ENCODE measurements around the gene HERPUD1. TPM values are rescaled to one million over a fixed set of nuclear protein-coding genes. Genes with fewer than 3 reads are reported as not detected.

HERPUD1 gene
- total RNA-seq, 4 donors from 2014 or later: 51.5 to 136 (median 112) TPM

DNA sequence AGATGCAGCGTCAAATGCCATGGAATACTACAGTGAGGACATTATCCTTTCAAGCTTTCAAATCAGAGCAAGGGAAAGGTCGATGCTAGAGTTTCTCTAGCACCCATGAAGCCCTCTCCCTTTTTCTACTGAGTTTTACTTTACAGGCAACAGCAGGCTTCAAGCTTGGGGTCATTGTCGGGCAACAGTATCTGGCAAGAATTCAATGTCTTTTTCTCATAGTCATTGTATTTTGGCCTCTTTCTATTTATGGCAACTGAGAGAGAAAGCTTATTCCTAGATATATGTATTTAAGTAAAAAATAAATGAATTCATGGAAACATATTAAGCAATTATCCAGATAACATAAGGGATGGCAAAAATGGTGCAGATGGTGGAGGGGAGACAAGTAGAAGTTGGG, 29.4 kb downstream of the HERPUD1 start:
- H3K4me3 ChIP-seq: no peak overlapping the region
- H3K27me3 ChIP-seq: no peaks in the 10 kb centered on the region
- H3K36me3 ChIP-seq: no peaks in the 10 kb centered on the region
- no peaks in the 10 kb centered on the region for H3K4me1 ChIP-seq
- H3K27ac ChIP-seq: no peak overlapping the region
- TF ChIP-seq, protein P1, sequence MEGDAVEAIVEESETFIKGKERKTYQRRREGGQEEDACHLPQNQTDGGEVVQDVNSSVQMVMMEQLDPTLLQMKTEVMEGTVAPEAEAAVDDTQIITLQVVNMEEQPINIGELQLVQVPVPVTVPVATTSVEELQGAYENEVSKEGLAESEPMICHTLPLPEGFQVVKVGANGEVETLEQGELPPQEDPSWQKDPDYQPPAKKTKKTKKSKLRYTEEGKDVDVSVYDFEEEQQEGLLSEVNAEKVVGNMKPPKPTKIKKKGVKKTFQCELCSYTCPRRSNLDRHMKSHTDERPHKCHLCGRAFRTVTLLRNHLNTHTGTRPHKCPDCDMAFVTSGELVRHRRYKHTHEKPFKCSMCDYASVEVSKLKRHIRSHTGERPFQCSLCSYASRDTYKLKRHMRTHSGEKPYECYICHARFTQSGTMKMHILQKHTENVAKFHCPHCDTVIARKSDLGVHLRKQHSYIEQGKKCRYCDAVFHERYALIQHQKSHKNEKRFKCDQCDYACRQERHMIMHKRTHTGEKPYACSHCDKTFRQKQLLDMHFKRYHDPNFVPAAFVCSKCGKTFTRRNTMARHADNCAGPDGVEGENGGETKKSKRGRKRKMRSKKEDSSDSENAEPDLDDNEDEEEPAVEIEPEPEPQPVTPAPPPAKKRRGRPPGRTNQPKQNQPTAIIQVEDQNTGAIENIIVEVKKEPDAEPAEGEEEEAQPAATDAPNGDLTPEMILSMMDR (IDR thresholded peaks at IDR 0.05): no peak
- intact Hi-C loops (cut with DNase I; ENCODE audit: low total_unique reads): no loop called here
- H3K9me3 ChIP-seq: no peaks in the 10 kb centered on the region
- DNase-seq: no peak

DNA sequence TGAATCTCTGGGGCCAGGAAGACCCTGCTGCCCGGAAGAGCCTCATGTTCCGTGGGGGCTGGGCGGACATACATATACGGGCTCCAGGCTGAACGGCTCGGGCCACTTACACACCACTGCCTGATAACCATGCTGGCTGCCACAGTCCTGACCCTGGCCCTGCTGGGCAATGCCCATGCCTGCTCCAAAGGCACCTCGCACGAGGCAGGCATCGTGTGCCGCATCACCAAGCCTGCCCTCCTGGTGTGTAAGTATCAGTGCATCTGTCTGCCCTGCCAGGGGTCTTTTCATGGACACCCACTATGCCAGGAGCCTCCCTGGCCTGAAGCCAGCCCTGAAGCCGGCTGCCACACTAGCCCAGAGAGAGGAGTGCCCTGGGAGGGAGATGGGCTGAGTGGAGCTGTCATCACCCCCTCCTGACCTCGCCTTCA, 29.9 kb downstream of the HERPUD1 start, which contains the start of gene CETP:
Gene CETP (plus strand): TSS at position 100 of the 431 bp plus-strand sequence. CDS start 30 bp downstream, at position 130.
- Histone ChIP-seq H3K27me3 (no peaks in the 10 kb centered on the region), H3K27ac (no peak within 1 kb of the TSS), H3K4me1 (no peaks in the 10 kb centered on the region), H3K36me3 (no peaks in the 10 kb centered on the region), H3K4me3 (no peak within 1 kb of the TSS), H3K9me3 (no peaks in the 10 kb centered on the region)
- no peak for DNase-seq
- no peak for TF ChIP-seq POLR2A (IDR thresholded peaks at IDR 0.05)
- TF ChIP-seq, protein P1 (IDR thresholded peaks at IDR 0.05): no peak
- intact Hi-C loops (cut with DNase I; ENCODE audit: low total_unique reads): no loop called here

DNA sequence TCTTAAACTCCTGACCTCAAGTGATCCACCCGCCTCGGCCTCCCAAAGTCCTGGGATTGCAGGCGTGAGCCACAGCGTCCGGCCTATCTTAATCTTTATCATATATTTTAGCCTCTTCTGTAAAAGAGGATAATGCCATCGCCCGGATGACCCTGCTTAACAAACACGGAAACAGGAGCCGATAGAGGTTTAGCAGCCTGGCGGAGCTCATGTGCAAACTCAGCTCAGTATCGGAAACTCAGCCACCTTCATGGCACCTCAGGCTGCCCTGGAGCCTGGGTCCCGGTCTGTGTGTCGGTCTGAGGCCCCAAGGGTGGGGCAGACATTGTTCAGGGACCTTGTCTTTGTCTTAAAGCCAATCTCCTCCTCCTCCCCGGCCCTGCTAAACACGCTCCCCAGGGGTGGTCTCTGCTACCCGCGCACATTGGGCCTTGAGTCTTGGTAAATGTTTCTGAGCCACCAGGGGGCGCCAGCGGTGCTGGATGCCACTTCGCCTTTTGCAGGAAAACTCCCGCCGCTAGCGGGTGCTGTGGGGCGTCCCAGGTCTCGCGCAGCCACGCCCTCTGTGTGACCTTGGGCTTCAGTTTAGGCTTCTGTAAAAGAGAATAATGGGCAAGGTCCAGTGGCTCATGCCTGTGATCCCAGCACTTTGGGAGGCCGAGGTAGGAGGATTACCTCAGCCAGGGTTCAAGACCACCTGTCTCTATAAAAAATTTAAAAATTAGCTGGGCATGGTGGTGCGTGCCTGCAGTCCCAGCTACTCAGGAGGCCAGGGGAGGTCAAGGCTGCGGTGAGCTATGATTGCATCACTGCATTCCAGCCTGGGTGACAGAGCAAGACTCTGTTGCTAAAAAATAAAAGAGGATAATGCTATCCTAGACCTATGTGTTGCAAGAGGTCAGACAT, 32.6 kb downstream of the HERPUD1 start:
- Histone ChIP-seq H3K4me1 (no peaks in the 10 kb centered on the region), H3K27ac (no peak overlapping the region), H3K36me3 (no peaks in the 10 kb centered on the region), H3K27me3 (no peaks in the 10 kb centered on the region), H3K9me3 (no peaks in the 10 kb centered on the region), H3K4me3 (no peak overlapping the region)
- DNase-seq: peak; percentile 66 to 67
- intact Hi-C loops (cut with DNase I; ENCODE audit: low total_unique reads): no loop called here
- TF ChIP-seq POLR2A (IDR thresholded peaks at IDR 0.05): no peak
- TF ChIP-seq, protein P1 (IDR thresholded peaks at IDR 0.05): peak; percentile 60 to 82 (median 63)

DNA sequence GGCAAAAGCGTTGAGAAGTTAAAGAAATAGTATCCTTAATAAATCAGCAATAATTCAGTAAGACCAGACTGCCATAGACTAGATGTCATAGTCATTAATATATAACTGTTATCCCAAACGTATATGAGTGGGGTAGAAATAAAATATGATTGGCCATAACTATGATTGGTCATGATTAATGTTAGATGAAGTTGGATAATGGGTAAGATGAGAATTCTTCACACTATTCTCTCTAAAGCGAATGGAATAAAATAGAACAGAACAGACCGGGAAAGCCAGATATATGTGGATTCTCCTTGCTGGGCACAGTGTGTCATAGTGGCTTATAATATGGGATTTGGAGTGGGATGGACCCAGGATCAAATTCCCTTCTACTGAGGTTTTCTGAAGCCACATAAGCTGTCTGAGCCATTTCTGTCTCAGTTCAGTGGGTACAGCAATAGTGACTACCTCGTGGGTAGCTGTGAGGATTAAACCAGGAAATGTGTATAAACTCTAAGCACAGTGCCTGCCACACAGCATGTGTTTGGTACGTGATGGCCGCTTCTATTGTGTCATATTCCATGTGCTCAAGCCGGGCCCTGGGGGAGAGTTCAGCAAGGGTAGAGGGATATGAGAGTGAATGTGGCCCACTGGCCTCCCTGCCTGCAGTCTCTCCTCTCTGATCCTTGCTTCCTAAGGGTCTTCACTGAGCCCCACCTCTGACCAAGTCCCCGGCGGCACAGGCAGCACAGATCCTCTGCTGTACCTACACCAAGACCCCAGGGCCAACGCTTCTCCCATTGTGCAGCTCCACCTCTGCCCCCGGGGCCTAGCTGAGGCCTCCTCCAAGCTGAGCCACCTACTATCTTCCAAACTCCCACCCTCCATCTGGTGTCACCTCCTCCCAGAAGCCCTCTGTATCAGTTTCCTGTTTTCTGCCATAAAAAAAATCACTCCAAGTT, 33.5 kb downstream of the HERPUD1 start:
- H3K9me3 ChIP-seq: no peaks in the 10 kb centered on the region
- no peaks in the 10 kb centered on the region for H3K27me3 ChIP-seq
- TF ChIP-seq, protein P1 (IDR thresholded peaks at IDR 0.05): no peak
- no peak for TF ChIP-seq POLR2A (IDR thresholded peaks at IDR 0.05)
- H3K27ac ChIP-seq: peak overlapping the region in 1 of 2 donors; percentile 23
- H3K4me3 ChIP-seq: no peak overlapping the region
- H3K36me3 ChIP-seq: no peaks in the 10 kb centered on the region
- intact Hi-C loops (cut with DNase I; ENCODE audit: low total_unique reads): no loop called here
- H3K4me1 ChIP-seq: no peaks in the 10 kb centered on the region
- no peak for DNase-seq

Data from uterus (tissue), 4 donors.